ENCODE measurements around the gene ARHGAP12. TPM values are rescaled to one million over a fixed set of nuclear protein-coding genes. Genes with fewer than 3 reads are reported as not detected.

The ARHGAP12 gene
- total RNA-seq, 2 experiments from 2014 or later = 11.8 to 14.5 TPM

Small RNAs within 50 kb of the gene (small RNA-seq; reads per million reads assigned to genes)
- gene RF00019 = not detected

Other genes with a start within 250 kb of the ARHGAP12 start
- gene KIF5B, start 127.6 kb upstream of the ARHGAP12 start, total RNA-seq (2014; rRNA removed; shearing (Covaris generic)) = 63.8 and 73.8 TPM in 2 replicates
- 81.3 and 90.1 TPM in 2 replicates for gene KIF5B, start 127.6 kb upstream of the ARHGAP12 start, total RNA-seq (2022)

Data from OCI-LY7 (cell line).